CD14-positive monocyte (primary cell): ENCODE measurements around the gene CPEB3. TPM values are rescaled to one million over a fixed set of nuclear protein-coding genes. Genes with fewer than 3 reads are reported as not detected.

Experiments
- DNase-seq, 3 donors: peaks; one replicate each; pipeline ENCODE4 v3.0.0-alpha.2; 2011 to 2022
- H2AFZ ChIP-seq: 2 replicates; pipeline ENCODE4 v1.6.0; 2012; ENCODE audit warnings: mild to moderate bottlenecking, low read depth, low read length, inconsistent platforms; ENCODE audit not compliant: insufficient read depth, poor library complexity, severe bottlenecking
- H3K27ac ChIP-seq, 2 donors: 1 replicate in 1 of 2; 2 replicates in 1 of 2; pipeline ENCODE4 v1.5.1; 2012 to 2013; ENCODE audit warnings: low read length in 2 of 2, control low read depth in 1 of 2, inconsistent platforms in 1 of 2, low read depth in 1 of 2, mild to moderate bottlenecking in 1 of 2
- H3K27me3 ChIP-seq, 2 donors: one replicate each; pipeline versions ENCODE4 v1.6.0 to v1.6.1; 2011 to 2013; ENCODE audit warnings: low read length in 2 of 2; ENCODE audit not compliant: control insufficient read depth in 2 of 2, insufficient read depth in 2 of 2
- H3K36me3 ChIP-seq, 2 donors: replicated peaks in 1 of 2; 1 replicate in 1 of 2; 2 replicates in 1 of 2; pipeline versions ENCODE4 v1.5.1 to v1.6.1; 2012 to 2013; ENCODE audit warnings: low read length in 2 of 2, control low read depth in 1 of 2, inconsistent platforms in 1 of 2, mild to moderate bottlenecking in 1 of 2; ENCODE audit not compliant: insufficient read depth in 2 of 2, control insufficient read depth in 1 of 2
- H3K4me1 ChIP-seq, 2 donors: 1 replicate in 1 of 2; 2 replicates in 1 of 2; pipeline versions ENCODE4 v1.5.1 to v1.6.1; 2012 to 2013; ENCODE audit warnings: low read length in 2 of 2, control low read depth in 1 of 2, inconsistent platforms in 1 of 2, mild to moderate bottlenecking in 1 of 2, moderate library complexity in 1 of 2; ENCODE audit not compliant: insufficient read depth in 2 of 2, control insufficient read depth in 1 of 2
- H3K4me2 ChIP-seq: replicated peaks from 2 replicates; pipeline ENCODE3; 2012; ENCODE audit warnings: low read length, moderate library complexity, mild to moderate bottlenecking; ENCODE audit not compliant: poor library complexity, severe bottlenecking; ENCODE audit errors: extremely low read depth
- H3K4me3 ChIP-seq, 3 experiments: fragments of 200-600 bp in 1 of 3; sonication (generic) in 1 of 3; replicated peaks in 1 of 3; 1 replicate in 2 of 3; 2 replicates in 1 of 3; pipeline ENCODE4 v1.5.1; 2011 to 2013; ENCODE audit warnings: low read length in 3 of 3, mild to moderate bottlenecking in 3 of 3, control low read depth in 2 of 3, low read depth in 2 of 3, inconsistent platforms in 1 of 3, moderate library complexity in 1 of 3
- H3K79me2 ChIP-seq: 2 replicates; pipeline ENCODE4 v1.6.0; 2012; ENCODE audit warnings: mild to moderate bottlenecking, control low read depth, inconsistent platforms, low read length, moderate library complexity; ENCODE audit not compliant: insufficient read depth
- H3K9ac ChIP-seq: 2 replicates; pipeline ENCODE4 v1.6.0; 2017; ENCODE audit warnings: low read length, mild to moderate bottlenecking; ENCODE audit not compliant: insufficient read depth, poor library complexity, severe bottlenecking
- H3K9me3 ChIP-seq, 2 donors: replicated peaks in 1 of 2; 1 replicate in 1 of 2; 2 replicates in 1 of 2; pipeline versions ENCODE4 v1.5.1 to v1.6.1; 2012 to 2013; ENCODE audit warnings: low read length in 2 of 2, control low read depth in 1 of 2; ENCODE audit not compliant: control insufficient read depth in 1 of 2, insufficient read depth in 1 of 2
- H4K20me1 ChIP-seq: 2 replicates; pipeline ENCODE4 v1.6.0; 2012; ENCODE audit warnings: mild to moderate bottlenecking, low read length, control low read depth, moderate library complexity; ENCODE audit not compliant: insufficient read depth
- H3K27ac Mint-ChIP-seq, 7 donors: one replicate each; pipeline ENCODE4 v1.8.0; 2020; ENCODE audit warnings: mild to moderate bottlenecking in 7 of 7, mixed read lengths in 7 of 7, moderate library complexity in 6 of 7, inconsistent platforms in 2 of 7
- H3K27me3 Mint-ChIP-seq, 3 donors: one replicate each; pipeline ENCODE4 v1.8.0; 2021 to 2022; ENCODE audit warnings: low read depth in 3 of 3, mild to moderate bottlenecking in 3 of 3, mixed read lengths in 3 of 3, moderate library complexity in 3 of 3, inconsistent platforms in 1 of 3
- H3K36me3 Mint-ChIP-seq, 2 donors: one replicate each; pipeline ENCODE4 v1.8.0; 2020; ENCODE audit warnings: mixed read lengths in 2 of 2, inconsistent platforms in 1 of 2, mild to moderate bottlenecking in 1 of 2
- H3K4me1 Mint-ChIP-seq: one replicate; pipeline ENCODE4 v1.8.0; 2020; ENCODE audit warnings: mild to moderate bottlenecking, mixed read lengths
- H3K4me3 Mint-ChIP-seq, 2 donors: one replicate each; pipeline ENCODE4 v1.8.0; 2020; ENCODE audit warnings: mild to moderate bottlenecking in 2 of 2, mixed read lengths in 2 of 2, moderate library complexity in 1 of 2
- H3K9me3 Mint-ChIP-seq, 7 donors: one replicate each; pipeline ENCODE4 v1.8.0; 2020 to 2022; ENCODE audit warnings: mixed read lengths in 7 of 7, mild to moderate bottlenecking in 6 of 7, moderate library complexity in 6 of 7, inconsistent platforms in 2 of 7
- CTCF ChIP-seq: fragments of 200-600 bp; IDR thresholded peaks from one replicate; pipeline ENCODE4 v1.8.0; 2022; ENCODE audit warnings: antibody characterized with exemption, mild to moderate bottlenecking
- WGBS: methylation state at CpG from one replicate; pipeline ENCODE4 v1.1.5; 2013; ENCODE audit warnings: missing lambda C conversion rate; ENCODE audit not compliant: insufficient coverage; 5-methylcytosine and 5-hydroxymethylcytosine counted together
- intact Hi-C, 2 donors: fragments of 100-400 bp; cut with micrococcal nuclease; formaldehyde crosslinking; loops; one replicate each; pipeline versions ENCODE4 v1.15.0 to v1.15.1; 2023
- polyA plus RNA-seq, 3 donors: library from polyadenylated mRNA; depleted of rRNA in 1 of 3; unstranded in 2 of 3; stranded (reverse) in 1 of 3; fragments of 300-500 nt in 2 of 3; fragments of >200 nt in 1 of 3; fragmentation: Illumina TruSeq in 2 of 3; gene quantifications; 1 replicate in 2 of 3; 2 replicates in 1 of 3; pipeline ENCODE4 v1.2.3, GENCODE V29; 2012 to 2021

The CPEB3 gene
- polyA plus RNA-seq, 3 donors: 1.8 to 2.9 (median 2.1) TPM

GRCh38 chr10:92175164-92175563 lies 115.7 kb downstream of the CPEB3 start:
- Mint-ChIP-seq H3K9me3 (peaks cover 0 to 2% (median 0%) of the 10 kb centered on the region in 7 donors), H3K27me3 (peaks cover 1 to 2% (median 2%) of the 10 kb centered on the region in 3 donors), H3K4me3 (no peak overlapping the region), H3K27ac (no peak overlapping the region), H3K4me1 (peaks cover 8% of the 10 kb centered on the region), H3K36me3 (peaks cover 36 to 65% of the 10 kb centered on the region in 2 donors)
- Histone ChIP-seq H3K4me1 (no peaks in the 10 kb centered on the region), H4K20me1 (peaks cover 2% of the 10 kb centered on the region), H3K36me3 (peaks cover 9 to 56% of the 10 kb centered on the region in 2 donors), H3K9ac (no peak overlapping the region), H2AFZ (no peak overlapping the region), H3K4me2 (no peak overlapping the region), H3K27me3 (no peaks in the 10 kb centered on the region), H3K9me3 (no peaks in the 10 kb centered on the region), H3K27ac (no peak overlapping the region), H3K4me3 (no peak overlapping the region), H3K79me2 (no peaks in the 10 kb centered on the region)
- no peak for DNase-seq
- TF ChIP-seq CTCF: no peak
- 100% methylated on average over 1 of the region's 5 CpGs for WGBS
- intact Hi-C loops: no loop called here

GRCh38 chr10:92173996-92174395 lies 116.9 kb downstream of the CPEB3 start:
- TF ChIP-seq CTCF: no peak
- Mint-ChIP-seq H3K4me1 (peaks cover 5% of the 10 kb centered on the region), H3K9me3 (peaks cover 4 to 11% (median 7%) of the 10 kb centered on the region in 7 donors), H3K4me3 (no peak overlapping the region), H3K27ac (no peak overlapping the region), H3K36me3 (peaks cover 33 to 64% of the 10 kb centered on the region in 2 donors), H3K27me3 (peaks cover 1 to 2% (median 2%) of the 10 kb centered on the region in 3 donors)
- DNase-seq: no peak
- no peak overlapping the region for H3K9ac ChIP-seq
- H3K27me3 ChIP-seq: no peaks in the 10 kb centered on the region
- H3K27ac ChIP-seq: no peak overlapping the region
- H3K4me2 ChIP-seq: no peak overlapping the region
- no peak overlapping the region for H3K4me3 ChIP-seq
- no peaks in the 10 kb centered on the region for H3K79me2 ChIP-seq
- intact Hi-C loops: no loop called here
- H3K36me3 ChIP-seq: peaks cover 8 to 50% of the 10 kb centered on the region in 2 donors
- H3K9me3 ChIP-seq: peaks cover 4 to 7% of the 10 kb centered on the region in 2 donors
- no peak overlapping the region for H2AFZ ChIP-seq
- no peaks in the 10 kb centered on the region for H3K4me1 ChIP-seq
- peaks cover 2% of the 10 kb centered on the region for H4K20me1 ChIP-seq
